Naive B cell (primary cell): Measurements from ENCODE around the gene ZNF697. TPM values are rescaled to one million over a fixed set of nuclear protein-coding genes. Genes with fewer than 3 reads are reported as not detected.
"Not testable (repeated sequence)": the region's sequence is repeated elsewhere in the genome, so short reads cannot be mapped to it uniquely, and the experiment has no call there.

Source experiments
- ATAC-seq, 2 donors: fragments of 150-1000 bp; cut with Tn5 transposase; 2 replicates each; pipeline ENCODE4 v1.10.0; 2021; ENCODE audit warnings: low read depth in 2 of 2, mild to moderate bottlenecking in 2 of 2, moderate library complexity in 2 of 2
- DNase-seq: peaks from one replicate; pipeline ENCODE4 v3.0.0; 2022
- H3K27ac Mint-ChIP-seq, 6 donors: one replicate each; pipeline ENCODE4 v1.8.0; 2020 to 2022; ENCODE audit warnings: mild to moderate bottlenecking in 6 of 6, mixed read lengths in 6 of 6, moderate library complexity in 5 of 6, inconsistent platforms in 2 of 6
- H3K27me3 Mint-ChIP-seq, 3 donors: one replicate each; pipeline ENCODE4 v1.8.0; 2021 to 2022; ENCODE audit warnings: mixed read lengths in 3 of 3, mild to moderate bottlenecking in 1 of 3
- H3K36me3 Mint-ChIP-seq, 2 donors: one replicate each; pipeline ENCODE4 v1.8.0; 2020 to 2022; ENCODE audit warnings: mixed read lengths in 2 of 2, inconsistent platforms in 1 of 2, mild to moderate bottlenecking in 1 of 2
- H3K4me1 Mint-ChIP-seq, 3 donors: one replicate each; pipeline ENCODE4 v1.8.0; 2020 to 2022; ENCODE audit warnings: mixed read lengths in 3 of 3, inconsistent platforms in 1 of 3, mild to moderate bottlenecking in 1 of 3, moderate library complexity in 1 of 3
- H3K4me3 Mint-ChIP-seq, 8 donors: one replicate each; pipeline ENCODE4 v1.8.0; 2020 to 2022; ENCODE audit warnings: mild to moderate bottlenecking in 8 of 8, mixed read lengths in 8 of 8, moderate library complexity in 8 of 8, inconsistent platforms in 2 of 8
- H3K9me3 Mint-ChIP-seq, 7 donors: one replicate each; pipeline ENCODE4 v1.8.0; 2020 to 2022; ENCODE audit warnings: mixed read lengths in 7 of 7, mild to moderate bottlenecking in 5 of 7, inconsistent platforms in 2 of 7, moderate library complexity in 1 of 7
- polyA plus RNA-seq, 6 donors: library from polyadenylated mRNA; unstranded; fragments of 300-500 nt; fragmentation: Illumina TruSeq; gene quantifications; one replicate each; pipeline ENCODE4 v1.2.3, GENCODE V29; 2021; ENCODE audit warnings: low read depth in 6 of 6

ZNF697 gene
- polyA plus RNA-seq, 6 donors from 2014 or later = not detected

GRCh38 chr1:119616748-119617147, 31.3 kb downstream of the ZNF697 start:
- DNase-seq, H3K36me3 Mint-ChIP-seq, H3K9me3 Mint-ChIP-seq, H3K4me3 Mint-ChIP-seq, H3K27ac Mint-ChIP-seq, ATAC-seq, H3K27me3 Mint-ChIP-seq, H3K4me1 Mint-ChIP-seq: not testable (repeated sequence)

- ATAC-seq, H3K4me3 Mint-ChIP-seq, DNase-seq, H3K9me3 Mint-ChIP-seq, H3K27ac Mint-ChIP-seq, H3K36me3 Mint-ChIP-seq, H3K4me1 Mint-ChIP-seq: not testable (repeated sequence)
- H3K27me3 Mint-ChIP-seq = peaks cover 4 to 12% (median 6%) of the 10 kb centered on the region in 3 donors
Observed at GRCh38 chr1:119615100-119615499, 33.0 kb downstream of the ZNF697 start.

DNA sequence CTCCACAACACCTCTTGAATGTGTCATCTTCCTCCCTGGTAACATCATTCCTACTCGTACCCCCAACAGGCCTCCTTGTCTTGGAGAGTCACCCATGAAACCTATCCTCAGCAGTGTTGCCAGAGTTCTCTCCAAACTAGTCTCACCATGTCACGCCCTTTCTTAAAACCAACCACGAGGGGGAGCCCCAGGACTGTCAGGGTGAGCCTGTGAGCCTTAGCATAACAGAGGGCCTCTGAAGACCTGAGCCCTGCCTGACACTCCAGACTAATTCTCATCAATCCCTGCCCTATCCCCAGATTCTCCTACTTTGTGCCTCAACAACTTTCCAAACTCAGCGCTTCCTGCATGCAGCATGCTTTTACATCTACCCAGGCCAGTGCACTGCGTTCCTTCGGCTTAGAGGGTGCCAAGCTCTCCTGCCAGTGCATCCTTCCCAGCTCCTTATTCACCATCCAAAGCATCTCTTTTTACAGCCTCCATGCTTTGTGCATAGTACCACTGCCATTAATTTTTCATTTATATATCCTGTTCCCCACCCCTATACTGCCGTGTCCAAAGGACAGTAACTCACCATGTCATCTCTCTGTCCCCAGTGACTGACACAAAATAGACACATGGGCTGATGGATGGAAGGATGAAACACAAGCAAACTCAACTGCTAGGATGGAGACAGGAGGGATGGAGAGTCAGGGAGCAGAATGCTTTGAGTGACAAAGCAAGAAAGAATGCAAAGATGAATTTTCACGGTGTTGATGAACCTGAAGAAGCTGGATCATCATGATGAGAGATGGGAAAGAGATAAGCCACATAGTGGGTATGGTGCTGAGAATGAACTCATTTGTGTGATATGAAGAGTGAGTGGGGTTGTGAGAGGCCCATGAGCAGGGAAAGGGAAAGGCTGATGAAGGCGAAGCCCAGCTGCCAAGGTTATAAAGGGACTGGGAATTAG, 34.0 kb downstream of the ZNF697 start:
- no peak overlapping the region for H3K4me3 Mint-ChIP-seq
- H3K27me3 Mint-ChIP-seq = peaks cover 6 to 8% (median 6%) of the 10 kb centered on the region in 3 donors
- DNase-seq = peak; percentile 17
- no peaks in the 10 kb centered on the region for H3K9me3 Mint-ChIP-seq
- no peaks in the 10 kb centered on the region for H3K4me1 Mint-ChIP-seq
- peak in 1 of 2 donors; percentile 44 for ATAC-seq
- no peaks in the 10 kb centered on the region for H3K36me3 Mint-ChIP-seq
- H3K27ac Mint-ChIP-seq = no peak overlapping the region

- no peak for ATAC-seq
- H3K9me3 Mint-ChIP-seq = no peaks in the 10 kb centered on the region
- no peak for DNase-seq
- peaks cover 6 to 12% (median 10%) of the 10 kb centered on the region in 3 donors for H3K27me3 Mint-ChIP-seq
- H3K4me3 Mint-ChIP-seq = no peak overlapping the region
- no peaks in the 10 kb centered on the region for H3K4me1 Mint-ChIP-seq
- no peaks in the 10 kb centered on the region for H3K36me3 Mint-ChIP-seq
- H3K27ac Mint-ChIP-seq = peak overlapping the region in 1 of 6 donors; percentile 63
Observed at GRCh38 chr1:119611701-119612113, 36.4 kb downstream of the ZNF697 start.

DNA sequence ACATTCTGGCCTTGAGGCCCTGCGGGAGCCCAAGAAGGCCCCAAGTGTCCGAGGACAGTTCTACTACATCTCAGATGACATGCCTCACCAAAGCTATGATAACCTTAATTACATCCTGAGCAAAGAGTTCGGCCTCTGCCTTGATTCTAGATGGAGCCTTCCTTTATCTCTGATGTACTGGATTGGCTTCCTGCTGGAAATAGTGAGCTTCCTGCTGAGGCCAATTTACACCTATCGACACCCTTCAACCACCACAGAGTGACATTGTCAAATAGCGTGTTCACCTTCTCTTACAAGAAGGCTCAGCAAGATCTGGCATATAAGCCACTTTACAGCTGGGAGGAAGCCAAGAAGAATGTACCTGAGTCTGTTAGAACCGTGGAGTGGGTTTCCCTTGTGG, 39.2 kb downstream of the ZNF697 start:
- ATAC-seq, H3K36me3 Mint-ChIP-seq, H3K4me1 Mint-ChIP-seq: not testable (repeated sequence)

DNA sequence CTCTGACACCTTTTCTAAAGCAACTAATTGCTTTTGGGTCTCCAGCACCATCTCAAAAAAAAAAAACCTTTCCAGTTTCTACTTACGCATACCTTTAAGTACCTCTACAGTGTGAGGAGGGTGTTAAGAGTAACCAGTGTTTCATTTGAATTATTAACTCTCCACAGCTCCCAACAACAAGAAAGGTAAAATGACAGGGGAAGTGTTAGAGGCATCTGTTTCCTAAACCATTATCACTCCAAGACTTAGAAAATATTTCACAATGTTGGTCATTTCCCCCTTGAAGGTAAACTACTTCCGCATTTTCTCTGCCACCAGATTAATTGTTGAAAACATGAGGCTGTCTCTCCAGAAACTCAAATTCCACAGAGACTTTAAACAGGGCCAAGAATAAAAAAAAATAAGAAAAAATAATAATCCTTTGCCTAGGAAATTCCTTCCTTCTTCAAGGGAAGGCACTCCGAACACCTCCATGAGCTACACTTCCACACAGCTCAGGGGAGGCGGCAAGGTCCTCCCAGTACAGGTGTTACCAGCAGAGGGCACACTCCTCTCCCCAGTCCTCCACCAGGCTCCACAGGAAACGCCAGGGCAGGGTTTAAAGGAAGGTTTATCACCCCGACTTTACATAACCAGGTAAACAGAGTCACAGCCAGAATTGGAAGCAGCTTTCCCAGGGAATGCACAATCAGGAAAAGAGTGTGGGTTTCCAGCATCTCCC, 40.8 kb downstream of the ZNF697 start:
- H3K9me3 Mint-ChIP-seq, DNase-seq, ATAC-seq, H3K36me3 Mint-ChIP-seq, H3K27ac Mint-ChIP-seq, H3K4me3 Mint-ChIP-seq, H3K4me1 Mint-ChIP-seq: not testable (repeated sequence)
- peaks cover 16 to 29% (median 17%) of the 10 kb centered on the region in 3 donors for H3K27me3 Mint-ChIP-seq

More for the DNA sequence above, 39.2 kb downstream of the ZNF697 start:
- H3K27me3 Mint-ChIP-seq = peaks cover 16 to 29% (median 17%) of the 10 kb centered on the region in 3 donors
- H3K27ac Mint-ChIP-seq, H3K4me3 Mint-ChIP-seq, H3K9me3 Mint-ChIP-seq, DNase-seq: not testable (repeated sequence)

DNA sequence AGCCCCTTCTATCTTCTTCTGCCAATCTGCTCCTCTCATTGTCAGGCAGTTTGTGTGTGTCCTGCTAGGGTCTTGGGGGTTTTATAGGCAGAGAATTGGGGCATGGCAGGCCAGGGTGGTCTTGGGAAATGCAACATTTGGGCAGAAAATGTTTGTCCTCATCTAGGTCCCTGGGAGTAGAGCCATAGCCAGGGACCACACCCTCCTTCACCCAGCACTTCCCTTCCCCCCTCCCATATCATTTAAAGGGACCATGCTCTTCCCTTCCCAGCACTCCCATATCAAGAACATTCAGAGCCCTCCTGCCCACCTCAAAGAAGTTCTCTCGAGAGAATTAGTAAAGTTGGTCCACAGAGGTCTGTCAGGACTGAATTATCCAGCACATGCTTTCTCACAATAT, 41.7 kb downstream of the ZNF697 start:
- Mint-ChIP-seq H3K4me3 (no peak overlapping the region), H3K27ac (no peak overlapping the region), H3K4me1 (no peaks in the 10 kb centered on the region), H3K9me3 (no peaks in the 10 kb centered on the region), H3K36me3 (no peaks in the 10 kb centered on the region), H3K27me3 (peaks cover 17 to 29% (median 21%) of the 10 kb centered on the region in 3 donors)
- DNase-seq = no peak
- no peak for ATAC-seq

- no peak overlapping the region for H3K4me3 Mint-ChIP-seq
- ATAC-seq (no peak), DNase-seq (no peak)
- H3K27ac Mint-ChIP-seq = no peak overlapping the region
- H3K36me3 Mint-ChIP-seq = no peaks in the 10 kb centered on the region
- H3K27me3 Mint-ChIP-seq = peaks cover 14 to 25% (median 23%) of the 10 kb centered on the region in 3 donors
- no peaks in the 10 kb centered on the region for H3K9me3 Mint-ChIP-seq
- no peaks in the 10 kb centered on the region for H3K4me1 Mint-ChIP-seq
Observed at GRCh38 chr1:119605686-119606085, 42.4 kb downstream of the ZNF697 start.

GRCh38 chr1:119605080-119605479, 43.0 kb downstream of the ZNF697 start:
- not testable (repeated sequence) for DNase-seq, ATAC-seq, H3K27ac Mint-ChIP-seq, H3K36me3 Mint-ChIP-seq, H3K9me3 Mint-ChIP-seq, H3K4me1 Mint-ChIP-seq
- peaks cover 16 to 21% (median 20%) of the 10 kb centered on the region in 3 donors for H3K27me3 Mint-ChIP-seq
- H3K4me3 Mint-ChIP-seq = peak overlapping the region in 2 of 8 donors; percentile 0 to 48

DNA sequence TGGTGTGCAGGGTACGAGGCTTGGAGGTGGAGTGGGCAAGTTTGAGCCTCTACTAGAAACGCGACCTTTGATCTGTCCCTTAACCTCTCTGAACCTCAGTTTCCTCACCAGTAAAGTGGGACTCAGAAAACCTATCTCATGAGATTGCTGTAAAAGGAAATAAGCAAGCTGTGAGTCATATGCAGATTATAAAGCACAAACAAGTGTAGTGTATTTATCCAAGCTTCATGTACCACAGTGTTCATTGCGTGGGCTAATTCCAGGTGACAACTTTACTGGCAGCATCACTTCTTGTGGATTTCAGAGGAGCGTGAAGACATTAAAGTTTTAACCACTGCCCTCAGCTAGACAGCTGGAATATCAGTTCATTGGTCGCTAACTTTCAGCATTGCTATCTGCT, 44.4 kb downstream of the ZNF697 start:
- H3K4me1 Mint-ChIP-seq = no peaks in the 10 kb centered on the region
- no peak overlapping the region for H3K27ac Mint-ChIP-seq
- H3K36me3 Mint-ChIP-seq = no peaks in the 10 kb centered on the region
- no peaks in the 10 kb centered on the region for H3K9me3 Mint-ChIP-seq
- H3K27me3 Mint-ChIP-seq = peaks cover 12 to 21% (median 20%) of the 10 kb centered on the region in 3 donors
- no peak for DNase-seq
- no peak overlapping the region for H3K4me3 Mint-ChIP-seq
- no peak for ATAC-seq

GRCh38 chr1:119603241-119603640, 44.8 kb downstream of the ZNF697 start:
- H3K9me3 Mint-ChIP-seq, ATAC-seq, H3K27ac Mint-ChIP-seq, H3K4me1 Mint-ChIP-seq, H3K36me3 Mint-ChIP-seq, DNase-seq, H3K4me3 Mint-ChIP-seq: not testable (repeated sequence)
- peaks cover 10 to 21% (median 20%) of the 10 kb centered on the region in 3 donors for H3K27me3 Mint-ChIP-seq

- H3K4me1 Mint-ChIP-seq, H3K36me3 Mint-ChIP-seq, ATAC-seq, H3K9me3 Mint-ChIP-seq, DNase-seq, H3K27ac Mint-ChIP-seq, H3K4me3 Mint-ChIP-seq: not testable (repeated sequence)
- peaks cover 10 to 21% (median 20%) of the 10 kb centered on the region in 3 donors for H3K27me3 Mint-ChIP-seq
Observed at GRCh38 chr1:119602789-119603188, 45.3 kb downstream of the ZNF697 start.

DNA sequence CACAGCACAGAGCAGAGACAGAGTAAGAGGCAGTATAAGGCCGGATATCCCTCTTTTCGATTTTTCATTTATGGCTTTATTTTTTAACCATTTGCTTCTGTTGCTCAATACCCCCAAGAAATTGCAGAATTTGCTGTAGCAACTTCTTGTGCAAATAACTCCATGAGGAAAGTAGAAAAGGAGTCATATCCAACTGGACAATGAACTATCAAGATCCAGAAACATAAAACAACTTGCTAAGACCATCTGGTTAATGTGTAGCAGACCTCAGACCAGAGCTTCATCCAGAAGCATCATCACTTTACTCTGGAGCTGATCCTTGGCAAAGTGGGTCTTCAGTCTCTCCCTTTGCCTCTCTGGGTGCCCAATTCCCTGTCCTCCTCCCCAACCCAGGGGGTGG, 45.9 kb downstream of the ZNF697 start:
- peaks cover 10 to 21% (median 20%) of the 10 kb centered on the region in 3 donors for H3K27me3 Mint-ChIP-seq
- no peak for ATAC-seq

More for the DNA sequence above, 45.9 kb downstream of the ZNF697 start:
- H3K4me1 Mint-ChIP-seq = no peaks in the 10 kb centered on the region
- no peak overlapping the region for H3K4me3 Mint-ChIP-seq
- H3K36me3 Mint-ChIP-seq = no peaks in the 10 kb centered on the region
- H3K27ac Mint-ChIP-seq = no peak overlapping the region
- H3K9me3 Mint-ChIP-seq = no peaks in the 10 kb centered on the region
- no peak for DNase-seq
